Pons (tissue), 1 donor: ENCODE data around the gene MEGF11.
A peak's percentile ranks its signal among the peaks of the same experiment; 100 is the strongest.

Experiments
- DNase-seq: peaks from one replicate; pipeline ENCODE4 v3.0.0-alpha.2; 2016; ENCODE audit warnings: low spot score

Gene MEGF11

GRCh38 chr15:66089509-66089908, 164.0 kb downstream of the MEGF11 start:
- no peak for DNase-seq

GRCh38 chr15:66089049-66089448, 164.5 kb downstream of the MEGF11 start:
- peak; percentile 14 for DNase-seq

- no peak for DNase-seq
Measured at GRCh38 chr15:66085128-66085527, 168.4 kb downstream of the MEGF11 start.

GRCh38 chr15:66084704-66085103, 168.8 kb downstream of the MEGF11 start:
- DNase-seq, result no peak

- no peak for DNase-seq
Measured at GRCh38 chr15:66080717-66081398, 172.7 kb downstream of the MEGF11 start.

GRCh38 chr15:66078929-66079275, 174.6 kb downstream of the MEGF11 start:
- no peak for DNase-seq

GRCh38 chr15:66078196-66078928, 175.2 kb downstream of the MEGF11 start:
- DNase-seq, result no peak

GRCh38 chr15:66077320-66077663, 176.3 kb downstream of the MEGF11 start:
- no peak for DNase-seq

GRCh38 chr15:66076591-66077319, 176.8 kb downstream of the MEGF11 start:
- DNase-seq, result no peak

- DNase-seq, result no peak
Measured at GRCh38 chr15:66075947-66076346, 177.6 kb downstream of the MEGF11 start.

GRCh38 chr15:66072616-66073361, 180.8 kb downstream of the MEGF11 start:
- no peak for DNase-seq

GRCh38 chr15:66071921-66072295, 181.6 kb downstream of the MEGF11 start:
- DNase-seq, result no peak

- no peak for DNase-seq
Measured at GRCh38 chr15:66071160-66071920, 182.2 kb downstream of the MEGF11 start.

- DNase-seq, result no peak
Measured at GRCh38 chr15:66070220-66070934, 183.2 kb downstream of the MEGF11 start.

GRCh38 chr15:66069751-66070150, 183.8 kb downstream of the MEGF11 start:
- no peak for DNase-seq

GRCh38 chr15:66068801-66069200, 184.7 kb downstream of the MEGF11 start:
- DNase-seq, result no peak

GRCh38 chr15:66067687-66068086, 185.9 kb downstream of the MEGF11 start:
- no peak for DNase-seq

GRCh38 chr15:66066481-66066880, 187.1 kb downstream of the MEGF11 start:
- no peak for DNase-seq

- no peak for DNase-seq
Measured at GRCh38 chr15:66066005-66066404, 187.5 kb downstream of the MEGF11 start.

GRCh38 chr15:66065325-66065724, 188.2 kb downstream of the MEGF11 start:
- no peak for DNase-seq

GRCh38 chr15:66063147-66063546, 190.4 kb downstream of the MEGF11 start:
- no peak for DNase-seq
